ENCODE results near the gene ACIN1. TPM values are rescaled to one million over a fixed set of nuclear protein-coding genes. Genes with fewer than 3 reads are reported as not detected.

Gene ACIN1
- total and polyA plus RNA-seq, 9 of the 15 experiments (the other 6 are each of a cell fraction or from before 2014, with no cell fraction given), result 5.0 to 196 (median 129) TPM

- TF ChIP-seq TSHZ1 (CRISPR knock-in tag; IDR thresholded peaks at IDR 0.05) (no peak), CREB1 (IDR thresholded peaks at IDR 0.05) (no peak), CREB1 (CRISPR knock-in tag; IDR thresholded peaks at IDR 0.05) (no peak), SRSF1 (IDR thresholded peaks at IDR 0.05; ENCODE audit: low read depth, low read length) (no peak), TEAD1 (CRISPR knock-in tag; IDR thresholded peaks at IDR 0.05) (no peak), EGR1 (conservative IDR thresholded peaks at IDR 0.05) (peak; percentile 48; the same call in 1 of the 2 replicates), KAT8 (IDR thresholded peaks at IDR 0.05; ENCODE audit: low read depth) (no peak), PTBP1 (IDR thresholded peaks at IDR 0.05; ENCODE audit: low read depth, low read length) (no peak), DPF2 (IDR thresholded peaks at IDR 0.05) (peak; percentile 18; the same call in 1 of the 2 replicates), ZBTB5 (IDR thresholded peaks at IDR 0.05) (no peak), ZNF76 (CRISPR knock-in tag; IDR thresholded peaks at IDR 0.05; ENCODE audit: borderline replicate concordance) (no peak), HOXB6 (CRISPR knock-in tag; IDR thresholded peaks at IDR 0.05; ENCODE audit: borderline replicate concordance) (no peak), ETV6 (IDR thresholded peaks at IDR 0.05; ENCODE audit: borderline replicate concordance in 1 of 2, low read depth in 2 of 2, low read length in 1 of 2) (no peak), ETV6 (CRISPR knock-in tag; IDR thresholded peaks at IDR 0.05; ENCODE audit: borderline replicate concordance) (no peak), CSDE1 (IDR thresholded peaks at IDR 0.05) (no peak), TAF15 (IDR thresholded peaks at IDR 0.05; ENCODE audit: low read depth, low read length) (no peak), ZNF311 (CRISPR knock-in tag; IDR thresholded peaks at IDR 0.05) (no peak), ZSCAN29 (IDR thresholded peaks at IDR 0.05) (no peak), HNRNPK (IDR thresholded peaks at IDR 0.05; ENCODE audit: low read depth, low read length, poor library complexity, severe bottlenecking) (peak; percentile 43), ZNF398 (CRISPR knock-in tag; IDR thresholded peaks at IDR 0.05) (no peak), ZNF584 (CRISPR knock-in tag; IDR thresholded peaks at IDR 0.05; ENCODE audit: low read depth) (no peak), ZNF551 (CRISPR knock-in tag; IDR thresholded peaks at IDR 0.05) (no peak), CC2D1A (IDR thresholded peaks at IDR 0.05) (peak; percentile 75; the same call in 1 of the 2 replicates)
Observed at GRCh38 chr14:23056956-23057756, 37.8 kb downstream of the ACIN1 start, which contains the start of gene CDH24 (continued).

Data from K562 (cell line).